Liver (tissue), 9 donors: ENCODE results near the gene MAT2A. TPM values are rescaled to one million over a fixed set of nuclear protein-coding genes. Genes with fewer than 3 reads are reported as not detected.

Experiments
- DNase-seq: peaks from one replicate; pipeline ENCODE4 v3.0.0-alpha.2; 2017; ENCODE audit warnings: low spot score
- H3K27ac ChIP-seq, 2 donors: one replicate each; pipeline ENCODE4 v1.7.0; 2013; ENCODE audit warnings: inconsistent platforms in 2 of 2, low read length in 2 of 2, control low read depth in 1 of 2, low read depth in 1 of 2, mild to moderate bottlenecking in 1 of 2
- H3K27me3 ChIP-seq, 4 donors: one replicate each; pipeline versions ENCODE4 v1.6.1 to v1.7.0; 2013; ENCODE audit warnings: low read length in 3 of 4, inconsistent platforms in 1 of 4, mild to moderate bottlenecking in 1 of 4, moderate library complexity in 1 of 4; ENCODE audit not compliant: control insufficient read depth in 4 of 4, insufficient read depth in 4 of 4
- H3K36me3 ChIP-seq, 4 donors: one replicate each; pipeline versions ENCODE4 v1.6.1 to v1.7.0; 2013; ENCODE audit warnings: low read length in 3 of 4, mild to moderate bottlenecking in 3 of 4, low read depth in 1 of 4, moderate library complexity in 1 of 4; ENCODE audit not compliant: control insufficient read depth in 4 of 4, insufficient read depth in 3 of 4
- H3K4me1 ChIP-seq, 4 donors: one replicate each; pipeline versions ENCODE4 v1.6.1 to v1.7.0; 2013; ENCODE audit warnings: low read length in 3 of 4, mild to moderate bottlenecking in 3 of 4, moderate library complexity in 1 of 4; ENCODE audit not compliant: control insufficient read depth in 4 of 4, insufficient read depth in 4 of 4
- H3K4me3 ChIP-seq, 3 donors: one replicate each; pipeline versions ENCODE4 v1.6.1 to v1.7.0; 2013; ENCODE audit warnings: low read length in 3 of 3, control low read depth in 1 of 3, low read depth in 1 of 3, mild to moderate bottlenecking in 1 of 3
- H3K9ac ChIP-seq, 2 donors: one replicate each; pipeline ENCODE4 v1.7.0; 2013; ENCODE audit warnings: low read length in 2 of 2, mild to moderate bottlenecking in 2 of 2, moderate library complexity in 2 of 2, control low read depth in 1 of 2, low read depth in 1 of 2
- H3K9me3 ChIP-seq, 4 donors: one replicate each; pipeline versions ENCODE4 v1.6.1 to v1.7.0; 2013; ENCODE audit warnings: low read length in 3 of 4; ENCODE audit not compliant: control insufficient read depth in 4 of 4
- ATF3 ChIP-seq: IDR thresholded peaks from 2 replicates; pipeline ENCODE4 v1.6.1; 2016; ENCODE audit warnings: antibody characterized with exemption
- CTCF ChIP-seq: fragments of 150-350 bp; IDR thresholded peaks from 2 replicates; pipeline ENCODE4 v1.5.1; 2017; ENCODE audit warnings: improper control_type of control experiment, low read depth, low read length; ENCODE audit not compliant: missing input control
- EGR1 ChIP-seq, 2 donors: IDR thresholded peaks; 2 replicates each; pipeline ENCODE4 v1.6.1; 2016 to 2018; ENCODE audit warnings: antibody characterized with exemption in 2 of 2, low read depth in 2 of 2
- FOXA1 ChIP-seq: IDR thresholded peaks from 2 replicates; pipeline ENCODE4 v1.6.1; 2016; ENCODE audit warnings: antibody characterized with exemption
- FOXA2 ChIP-seq: IDR thresholded peaks from 2 replicates; pipeline ENCODE4 v1.6.1; 2016; ENCODE audit warnings: antibody characterized with exemption
- GABPA ChIP-seq, 2 donors: IDR thresholded peaks in 1 of 2; conservative IDR thresholded peaks in 1 of 2; 2 replicates each; pipeline ENCODE4 v1.6.1; 2016; ENCODE audit warnings: antibody characterized with exemption in 2 of 2, mild to moderate bottlenecking in 1 of 2, moderate library complexity in 1 of 2
- HNF4A ChIP-seq, 2 donors: conservative IDR thresholded peaks; 2 replicates each; pipeline ENCODE4 v1.6.1; 2016; ENCODE audit warnings: antibody characterized with exemption in 2 of 2, mild to moderate bottlenecking in 2 of 2
- HNF4G ChIP-seq: IDR thresholded peaks from 2 replicates; pipeline ENCODE4 v1.6.1; 2016; ENCODE audit warnings: antibody characterized with exemption
- JUND ChIP-seq, 2 donors: IDR thresholded peaks; 2 replicates each; pipeline ENCODE4 v1.6.1; 2016; ENCODE audit warnings: antibody characterized with exemption in 2 of 2
- MAX ChIP-seq: IDR thresholded peaks from 2 replicates; pipeline ENCODE4 v1.6.1; 2016; ENCODE audit warnings: antibody characterized with exemption
- NR2F2 ChIP-seq: IDR thresholded peaks from 2 replicates; pipeline ENCODE4 v1.6.1; 2016; ENCODE audit warnings: antibody characterized with exemption
- RAD21 ChIP-seq, 2 donors: IDR thresholded peaks; 2 replicates each; pipeline ENCODE4 v1.6.1; 2016; ENCODE audit warnings: antibody characterized with exemption in 2 of 2, mild to moderate bottlenecking in 2 of 2
- RXRA ChIP-seq, 2 donors: IDR thresholded peaks; 2 replicates each; pipeline ENCODE4 v1.6.1; 2017 to 2018; ENCODE audit warnings: antibody characterized with exemption in 2 of 2, mild to moderate bottlenecking in 1 of 2
- SP1 ChIP-seq: IDR thresholded peaks from 2 replicates; pipeline ENCODE4 v1.6.1; 2018; ENCODE audit warnings: antibody characterized with exemption, mild to moderate bottlenecking
- TAF1 ChIP-seq: conservative IDR thresholded peaks from 2 replicates; pipeline ENCODE4 v1.6.1; 2016; ENCODE audit warnings: antibody characterized with exemption, mild to moderate bottlenecking
- ZBTB33 ChIP-seq: IDR thresholded peaks from 2 replicates; pipeline ENCODE4 v1.6.1; 2016; ENCODE audit warnings: antibody characterized with exemption
- WGBS: extraction: QIAGEN DNeasy Blood & Tissue Kit; methylation state at CpG from one replicate; pipeline ENCODE4 v1.1.7; 2013; 5-methylcytosine and 5-hydroxymethylcytosine counted together
- polyA plus RNA-seq, 2 donors: library from polyadenylated mRNA; stranded (reverse) in 1 of 2; unstranded in 1 of 2; fragments of 200-250 nt in 1 of 2; fragments of >200 nt in 1 of 2; fragmentation: Nextera tagmentation in 1 of 2; extraction: Ambion mirVana in 1 of 2; gene quantifications; one replicate each; pipeline versions ENCODE4 v1.2.1 to v1.2.3, GENCODE V29; 2013 to 2015
- total RNA-seq, 2 donors: library from RNA; depleted of rRNA; stranded (reverse); fragments of >200 nt; gene quantifications; one replicate each; pipeline ENCODE4 v1.2.3, GENCODE V29; 2014
- donor health status: healthy.
- donor health status: healthy.
- donor health status: healthy.
- donor health status: healthy.
- donor health status: healthy.

MAT2A gene
- total and polyA plus RNA-seq, 4 donors: 48.3 to 104 (median 79.9) TPM

GRCh38 chr2:85503168-85503850 is 35.7 kb upstream of the MAT2A start:
- no peaks in the 10 kb centered on the region for H3K9me3 ChIP-seq
- no peak overlapping the region for H3K27ac ChIP-seq
- peaks cover 0 to 16% (median 10%) of the 10 kb centered on the region in 4 donors for H3K4me1 ChIP-seq
- H3K27me3 ChIP-seq: no peaks in the 10 kb centered on the region
- no peak overlapping the region for H3K4me3 ChIP-seq
- no peak for DNase-seq
- no peaks in the 10 kb centered on the region for H3K36me3 ChIP-seq
- 80% methylated on average over 17 of the region's 17 CpGs for WGBS
- no peak for TF ChIP-seq ATF3
- peak; percentile 53 for TF ChIP-seq HNF4G
- TF ChIP-seq FOXA1: no peak
- TF ChIP-seq EGR1 (IDR thresholded peaks at IDR 0.05; ENCODE audit: low read depth in 2 of 2): no peak
- TF ChIP-seq MAX: peak; percentile 13
- peak; percentile 58 to 70 for TF ChIP-seq RAD21 (IDR thresholded peaks at IDR 0.05)
- peak; percentile 56 for TF ChIP-seq SP1
- TF ChIP-seq CTCF: peak; percentile 29
- TF ChIP-seq GABPA (IDR thresholded peaks at IDR 0.05 in 1 of 2, conservative IDR thresholded peaks at IDR 0.05 in 1 of 2): no peak
- TF ChIP-seq RXRA (IDR thresholded peaks at IDR 0.05): peak in 1 of 2 donors; percentile 59
- TF ChIP-seq ZBTB33: peak; percentile 26
- TF ChIP-seq TAF1: no peak
- TF ChIP-seq HNF4A (conservative IDR thresholded peaks at IDR 0.05): peak; percentile 88 to 92
- TF ChIP-seq FOXA2: no peak
- H3K9ac ChIP-seq: no peak overlapping the region

GRCh38 chr2:85503851-85504777 is 34.9 kb upstream of the MAT2A start:
- no peak overlapping the region for H3K9ac ChIP-seq
- no peak overlapping the region for H3K4me3 ChIP-seq
- no peak for DNase-seq
- H3K27me3 ChIP-seq: no peaks in the 10 kb centered on the region
- WGBS: 93% methylated on average over 18 of the region's 18 CpGs
- no peaks in the 10 kb centered on the region for H3K36me3 ChIP-seq
- H3K27ac ChIP-seq: no peak overlapping the region
- H3K9me3 ChIP-seq: no peaks in the 10 kb centered on the region
- H3K4me1 ChIP-seq: peaks cover 0 to 16% (median 10%) of the 10 kb centered on the region in 4 donors
- TF ChIP-seq FOXA2 (no peak), NR2F2 (no peak), ZBTB33 (peak; percentile 8), JUND (IDR thresholded peaks at IDR 0.05) (no peak), CTCF (no peak)
